Kidney (tissue), 14 donors: ENCODE data around the gene ERH. TPM values are rescaled to one million over a fixed set of nuclear protein-coding genes. Genes with fewer than 3 reads are reported as not detected.

ENCODE experiments used
- DNase-seq, 5 donors: peaks; one replicate each; pipeline ENCODE4 v3.0.0-alpha.2; 2013 to 2020
- FAIRE-seq: peaks from 2 replicates; lab custom pipeline; 2012; peaks lifted over from hg19 to GRCh38; lab: Jason Lieb, UNC
- H3K27ac ChIP-seq, 2 donors: one replicate each; pipeline ENCODE4 v1.7.0; 2013; ENCODE audit warnings: low read depth in 2 of 2, low read length in 2 of 2, inconsistent platforms in 1 of 2
- H3K27me3 ChIP-seq: one replicate; pipeline ENCODE4 v1.7.1; 2013; ENCODE audit warnings: low read length, inconsistent platforms; ENCODE audit not compliant: control insufficient read depth, insufficient read depth
- H3K36me3 ChIP-seq, 3 donors: one replicate each; pipeline versions ENCODE4 v1.7.0 to v1.7.1; 2013; ENCODE audit warnings: low read length in 3 of 3, control low read depth in 1 of 3, inconsistent platforms in 1 of 3; ENCODE audit not compliant: insufficient read depth in 3 of 3, control insufficient read depth in 2 of 3
- H3K4me1 ChIP-seq, 3 donors: one replicate each; pipeline versions ENCODE4 v1.7.0 to v1.7.1; 2013; ENCODE audit warnings: low read length in 3 of 3, inconsistent platforms in 1 of 3, low read depth in 1 of 3; ENCODE audit not compliant: control insufficient read depth in 2 of 3, insufficient read depth in 2 of 3
- H3K4me3 ChIP-seq, 3 donors: one replicate each; pipeline versions ENCODE4 v1.7.0 to v1.8.1; 2013; ENCODE audit warnings: low read length in 3 of 3, control low read depth in 1 of 3, inconsistent platforms in 1 of 3
- H3K9ac ChIP-seq, 3 donors: one replicate each; pipeline versions ENCODE4 v1.7.0 to v1.7.1; 2013; ENCODE audit warnings: low read length in 3 of 3, control low read depth in 1 of 3, inconsistent platforms in 1 of 3
- H3K9me3 ChIP-seq, 3 donors: one replicate each; pipeline versions ENCODE4 v1.7.0 to v1.7.1; 2013; ENCODE audit warnings: low read length in 3 of 3, control low read depth in 1 of 3, inconsistent platforms in 1 of 3; ENCODE audit not compliant: control insufficient read depth in 2 of 3, insufficient read depth in 1 of 3
- intact Hi-C: fragments of 100-400 bp; cut with DNase I; formaldehyde crosslinking; loops from one replicate; pipeline ENCODE4 v1.11.1; 2022
- polyA plus RNA-seq: library from polyadenylated mRNA; stranded (reverse); fragments of 350-450 nt; fragmentation: Illumina TruSeq; extraction: RNeasy Lipid Tissue Mini Kit (QIAGEN cat#74804); gene quantifications from one replicate; pipeline ENCODE4 v1.2.3, GENCODE V29; 2014; ENCODE audit warnings: low read depth, low replicate concordance; ENCODE audit not compliant: insufficient read depth
- total RNA-seq: library from RNA; stranded (reverse); fragmentation: NEBNext Ultra II Directional; extraction: Animal tissue kit (Norgen Biotek cat#: 25700); gene quantifications from one replicate; pipeline ENCODE4 v1.2.1, GENCODE V29; 2021
- TF ChIP-seq, protein P1 (sequence below): IDR thresholded peaks from 3 replicates; pipeline ENCODE4 v1.5.1; 2012; ENCODE audit warnings: mild to moderate bottlenecking, moderate library complexity, borderline replicate concordance; ENCODE audit not compliant: insufficient read depth; ENCODE audit errors: extremely low read depth
- donor health status: control.
- donor health status: control.
- donor health status: control.
- donor health status: control.
- donor health status: control.
- donor health status: DM: yes; HTN: yes; CAD: no.
- donor health status: Normal renal cell carcinoma (clear cell type).

ERH gene
- total and polyA plus RNA-seq, 2 donors from 2014 or later, result 168 to 193 TPM

DNA sequence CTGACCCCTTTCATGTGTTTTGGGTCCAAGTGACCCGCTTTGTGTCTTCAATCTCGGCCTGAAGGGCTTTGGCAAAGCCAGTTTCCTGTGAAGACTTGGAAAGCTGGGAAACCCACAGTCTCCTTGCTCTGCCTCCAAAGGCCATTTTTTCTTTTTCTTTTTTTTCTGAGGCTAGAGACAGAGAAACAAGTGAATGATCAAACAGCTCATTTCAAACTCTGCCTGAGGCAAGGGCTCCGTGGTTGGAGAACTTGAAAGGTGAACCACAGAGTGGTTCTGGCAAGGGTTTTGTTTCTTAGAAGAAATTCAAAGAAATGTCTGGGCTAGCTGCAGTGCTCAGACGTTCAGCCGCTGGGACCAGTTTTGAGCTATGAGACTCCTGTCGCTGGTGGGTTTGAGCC is 62.7 kb downstream of the ERH start:
- no peaks in the 10 kb centered on the region for H3K9me3 ChIP-seq
- no peak overlapping the region for H3K4me3 ChIP-seq
- no peak for FAIRE-seq
- TF ChIP-seq, protein P1, sequence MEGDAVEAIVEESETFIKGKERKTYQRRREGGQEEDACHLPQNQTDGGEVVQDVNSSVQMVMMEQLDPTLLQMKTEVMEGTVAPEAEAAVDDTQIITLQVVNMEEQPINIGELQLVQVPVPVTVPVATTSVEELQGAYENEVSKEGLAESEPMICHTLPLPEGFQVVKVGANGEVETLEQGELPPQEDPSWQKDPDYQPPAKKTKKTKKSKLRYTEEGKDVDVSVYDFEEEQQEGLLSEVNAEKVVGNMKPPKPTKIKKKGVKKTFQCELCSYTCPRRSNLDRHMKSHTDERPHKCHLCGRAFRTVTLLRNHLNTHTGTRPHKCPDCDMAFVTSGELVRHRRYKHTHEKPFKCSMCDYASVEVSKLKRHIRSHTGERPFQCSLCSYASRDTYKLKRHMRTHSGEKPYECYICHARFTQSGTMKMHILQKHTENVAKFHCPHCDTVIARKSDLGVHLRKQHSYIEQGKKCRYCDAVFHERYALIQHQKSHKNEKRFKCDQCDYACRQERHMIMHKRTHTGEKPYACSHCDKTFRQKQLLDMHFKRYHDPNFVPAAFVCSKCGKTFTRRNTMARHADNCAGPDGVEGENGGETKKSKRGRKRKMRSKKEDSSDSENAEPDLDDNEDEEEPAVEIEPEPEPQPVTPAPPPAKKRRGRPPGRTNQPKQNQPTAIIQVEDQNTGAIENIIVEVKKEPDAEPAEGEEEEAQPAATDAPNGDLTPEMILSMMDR, result no peak
- H3K9ac ChIP-seq, result no peak overlapping the region
- H3K27me3 ChIP-seq, result no peaks in the 10 kb centered on the region
- intact Hi-C loops, result no loop called here
- H3K27ac ChIP-seq, result peak overlapping the region; percentile 33 to 55
- no peaks in the 10 kb centered on the region for H3K36me3 ChIP-seq
- peak in 3 of 5 donors; percentile 48 to 77 (median 73) for DNase-seq
- H3K4me1 ChIP-seq, result peaks cover 0 to 2% (median 0%) of the 10 kb centered on the region in 3 donors

DNA sequence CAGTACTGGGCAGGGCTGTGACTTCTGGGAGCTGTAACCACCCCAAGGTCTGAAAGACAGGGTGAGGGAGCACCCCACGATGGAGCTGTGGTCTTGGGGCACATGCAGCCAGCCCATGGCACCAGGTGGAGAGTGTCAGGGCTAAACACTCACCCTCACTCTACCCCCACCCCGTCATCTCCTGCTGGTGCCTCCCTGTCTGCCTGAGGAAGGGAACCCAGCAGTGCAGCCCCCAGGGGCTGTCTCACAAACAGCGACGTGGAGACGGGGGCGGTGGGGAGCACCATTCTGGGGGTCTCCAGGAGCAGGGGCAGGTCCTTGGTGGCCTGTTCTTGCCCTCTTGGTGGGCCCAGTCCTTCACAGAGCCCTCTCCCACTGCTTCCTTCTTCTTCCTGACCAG is 63.5 kb downstream of the ERH start:
- FAIRE-seq, result no peak

DNA sequence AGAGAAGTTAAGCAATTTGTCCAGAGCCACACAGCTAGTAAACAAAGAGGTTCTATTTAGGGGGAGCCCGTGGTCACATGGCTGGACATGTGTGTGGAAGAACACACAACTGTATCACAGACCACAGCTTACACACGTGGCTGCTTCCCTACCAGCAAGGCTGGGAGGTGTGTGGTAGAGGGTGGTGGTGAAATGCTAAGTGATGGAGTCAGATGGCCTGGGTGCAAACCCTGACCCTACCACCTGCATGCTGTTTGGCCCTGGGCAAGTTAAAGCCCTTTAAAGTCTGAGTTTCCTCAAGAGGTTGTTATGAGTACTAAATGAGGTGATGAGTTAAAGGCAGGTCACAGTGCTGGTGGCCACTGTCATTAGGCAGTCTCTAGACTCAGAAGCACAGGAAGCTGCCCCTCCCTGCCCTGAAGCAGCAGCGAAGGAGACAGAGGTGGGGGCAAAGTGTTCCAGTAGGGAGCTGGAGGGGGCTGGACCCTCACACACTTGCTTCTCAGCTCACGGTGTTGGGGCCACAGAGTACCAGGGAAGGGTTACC is 64.2 kb downstream of the ERH start:
- H3K36me3 ChIP-seq, result no peaks in the 10 kb centered on the region
- no peaks in the 10 kb centered on the region for H3K27me3 ChIP-seq
- no peak overlapping the region for H3K9ac ChIP-seq
- FAIRE-seq (no peak), DNase-seq (peak in 1 of 5 donors; percentile 5)
- intact Hi-C loops, result no loop called here
- TF ChIP-seq, protein P1, result no peak
- peaks cover 0 to 2% (median 0%) of the 10 kb centered on the region in 3 donors for H3K4me1 ChIP-seq
- no peak overlapping the region for H3K27ac ChIP-seq
- no peaks in the 10 kb centered on the region for H3K9me3 ChIP-seq
- H3K4me3 ChIP-seq, result no peak overlapping the region

More for the DNA sequence above, 63.5 kb downstream of the ERH start:
- no peaks in the 10 kb centered on the region for H3K36me3 ChIP-seq
- peaks cover 0 to 2% (median 0%) of the 10 kb centered on the region in 3 donors for H3K4me1 ChIP-seq
- H3K27ac ChIP-seq, result peak overlapping the region in 1 of 2 donors; percentile 55
- no peak overlapping the region for H3K4me3 ChIP-seq
- intact Hi-C loops, result no loop called here
- TF ChIP-seq, protein P1, result no peak
- no peaks in the 10 kb centered on the region for H3K27me3 ChIP-seq
- no peak for DNase-seq
- no peak overlapping the region for H3K9ac ChIP-seq
- H3K9me3 ChIP-seq, result no peaks in the 10 kb centered on the region
